HL-60 (cell line): ENCODE measurements around the gene C2orf66.

Experiments
- GABPA ChIP-seq: IDR thresholded peaks from 2 replicates; pipeline ENCODE4 v1.6.1; 2012; ENCODE audit warnings: low read depth
- TF ChIP-seq, protein P1 (sequence below): IDR thresholded peaks from one replicate; pipeline ENCODE4 v1.5.1; 2011; ENCODE audit warnings: low read length, control low read depth, inconsistent platforms; ENCODE audit not compliant: insufficient read depth

DNA sequence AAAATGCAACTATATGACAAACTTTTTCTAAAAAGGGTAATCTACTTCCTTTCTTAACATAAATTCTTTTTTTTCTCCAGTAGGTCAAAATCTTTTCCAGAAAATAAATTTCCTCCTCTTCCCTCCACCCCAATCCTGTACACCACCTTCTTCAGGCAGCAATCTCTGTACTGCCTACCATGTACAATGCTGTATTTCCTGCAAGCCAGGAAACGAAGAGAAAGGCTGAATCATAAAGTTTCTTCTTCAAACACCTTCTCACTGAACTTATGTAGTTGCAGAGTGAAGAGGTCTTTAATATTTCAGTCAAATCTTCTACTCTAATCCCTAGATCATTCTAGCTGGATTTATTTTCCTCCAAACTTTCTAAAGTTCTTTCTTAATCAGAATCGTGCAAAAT lies 18.2 kb upstream of the C2orf66 start:
- no peak for TF ChIP-seq GABPA
- TF ChIP-seq, protein P1, sequence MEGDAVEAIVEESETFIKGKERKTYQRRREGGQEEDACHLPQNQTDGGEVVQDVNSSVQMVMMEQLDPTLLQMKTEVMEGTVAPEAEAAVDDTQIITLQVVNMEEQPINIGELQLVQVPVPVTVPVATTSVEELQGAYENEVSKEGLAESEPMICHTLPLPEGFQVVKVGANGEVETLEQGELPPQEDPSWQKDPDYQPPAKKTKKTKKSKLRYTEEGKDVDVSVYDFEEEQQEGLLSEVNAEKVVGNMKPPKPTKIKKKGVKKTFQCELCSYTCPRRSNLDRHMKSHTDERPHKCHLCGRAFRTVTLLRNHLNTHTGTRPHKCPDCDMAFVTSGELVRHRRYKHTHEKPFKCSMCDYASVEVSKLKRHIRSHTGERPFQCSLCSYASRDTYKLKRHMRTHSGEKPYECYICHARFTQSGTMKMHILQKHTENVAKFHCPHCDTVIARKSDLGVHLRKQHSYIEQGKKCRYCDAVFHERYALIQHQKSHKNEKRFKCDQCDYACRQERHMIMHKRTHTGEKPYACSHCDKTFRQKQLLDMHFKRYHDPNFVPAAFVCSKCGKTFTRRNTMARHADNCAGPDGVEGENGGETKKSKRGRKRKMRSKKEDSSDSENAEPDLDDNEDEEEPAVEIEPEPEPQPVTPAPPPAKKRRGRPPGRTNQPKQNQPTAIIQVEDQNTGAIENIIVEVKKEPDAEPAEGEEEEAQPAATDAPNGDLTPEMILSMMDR: no peak
